ENCODE results near the gene LRRN2. TPM values are rescaled to one million over a fixed set of nuclear protein-coding genes. Genes with fewer than 3 reads are reported as not detected.

The LRRN2 gene
- total RNA-seq, 1 experiment from 2014 or later: 5.8 TPM

DNA sequence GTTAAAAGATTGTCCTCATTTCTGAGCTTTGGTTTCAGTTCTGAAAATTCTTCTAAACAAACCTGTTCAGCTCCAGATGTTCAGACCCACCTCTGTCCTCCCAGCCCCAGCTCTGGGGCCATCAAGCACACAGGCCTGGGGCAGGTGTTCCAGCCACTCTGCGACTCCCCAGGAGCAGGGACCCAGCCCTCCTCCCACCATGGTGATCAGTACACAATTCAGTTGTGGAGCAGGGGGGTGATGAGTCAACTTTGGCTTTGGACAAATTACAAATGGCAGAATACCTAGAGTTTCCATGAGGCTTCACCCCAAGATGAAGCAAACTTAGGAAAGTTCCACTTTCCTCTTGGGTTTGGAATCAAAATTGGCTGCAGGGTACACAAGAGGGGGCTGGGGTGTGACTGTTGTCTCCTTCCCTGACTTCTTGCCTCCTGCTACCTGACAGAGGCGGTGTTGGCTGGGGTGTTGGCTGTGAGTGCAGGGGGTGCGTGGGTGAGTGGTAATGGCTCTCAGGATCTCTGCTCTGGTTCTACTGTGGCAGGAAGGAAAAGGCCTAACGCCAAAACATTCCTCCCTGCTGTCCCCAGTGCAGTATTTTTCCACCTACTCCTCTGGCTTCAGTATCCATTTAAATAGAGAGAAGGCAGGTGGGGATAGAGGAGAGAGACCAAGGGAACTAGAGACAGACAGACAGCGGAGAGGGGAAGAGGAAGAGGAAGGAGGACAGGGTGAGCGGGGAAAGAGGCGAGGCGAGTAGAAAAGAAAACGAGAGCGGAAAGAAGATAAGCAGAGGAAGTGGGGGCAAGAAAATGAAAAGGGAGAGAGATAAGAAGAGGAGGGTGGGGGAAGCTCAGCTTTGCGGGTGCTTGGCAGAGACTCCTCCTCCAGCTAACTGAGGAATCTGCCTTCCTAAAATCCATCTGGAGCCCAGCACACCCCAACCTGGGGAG is 20.6 kb upstream of the LRRN2 start:
- no peaks in the 10 kb centered on the region for H3K79me1 ChIP-seq (ENCODE audit: insufficient read depth, low read depth, low read length, poor library complexity, severe bottlenecking)
- peak overlapping the region; percentile 85; the same call in 1 of the 2 replicates for H3K14ac ChIP-seq (ENCODE audit: insufficient read depth, low read length)
- H3T11ph ChIP-seq (ENCODE audit: low read length): no peak overlapping the region
- H3K9ac ChIP-seq (ENCODE audit: extremely low read depth, insufficient read length, low read length): no peak overlapping the region
- no peak overlapping the region for H4K8ac ChIP-seq (replicated peaks; ENCODE audit: insufficient read length, low read depth, low read length)
- H3K36me3 Mint-ChIP-seq (ENCODE audit: insufficient read depth in 1 of 3, low read depth in 3 of 3): peaks cover 0 to 2% (median 0%) of the 10 kb centered on the region in 3 experiments; a peak in 1 of 7 replicates
- H2BK15ac ChIP-seq (ENCODE audit: low read depth, low read length): no peak overlapping the region
- H3K4me3 Mint-ChIP-seq: peak overlapping the region; percentile 42 to 48; a peak in 4 of 5 replicates
- H3K23me2 ChIP-seq (ENCODE audit: insufficient read length, low read depth, low read length, poor library complexity, severe bottlenecking): no peaks in the 10 kb centered on the region
- no peak overlapping the region for H2BK120ac ChIP-seq (ENCODE audit: low read depth, low read length, poor library complexity, severe bottlenecking)
- no peak overlapping the region for H2AK5ac ChIP-seq (ENCODE audit: insufficient read length, low read length)
- H4K5ac ChIP-seq (ENCODE audit: insufficient read length, low read depth, low read length): no peak overlapping the region
- peak overlapping the region in 2 of 3 experiments; percentile 73 to 85; a peak in 4 of 7 replicates for H3K27ac Mint-ChIP-seq
- no peaks in the 10 kb centered on the region for H4K20me1 ChIP-seq (ENCODE audit: control insufficient read depth, insufficient read depth, insufficient read length)
- TF ChIP-seq, protein P1, sequence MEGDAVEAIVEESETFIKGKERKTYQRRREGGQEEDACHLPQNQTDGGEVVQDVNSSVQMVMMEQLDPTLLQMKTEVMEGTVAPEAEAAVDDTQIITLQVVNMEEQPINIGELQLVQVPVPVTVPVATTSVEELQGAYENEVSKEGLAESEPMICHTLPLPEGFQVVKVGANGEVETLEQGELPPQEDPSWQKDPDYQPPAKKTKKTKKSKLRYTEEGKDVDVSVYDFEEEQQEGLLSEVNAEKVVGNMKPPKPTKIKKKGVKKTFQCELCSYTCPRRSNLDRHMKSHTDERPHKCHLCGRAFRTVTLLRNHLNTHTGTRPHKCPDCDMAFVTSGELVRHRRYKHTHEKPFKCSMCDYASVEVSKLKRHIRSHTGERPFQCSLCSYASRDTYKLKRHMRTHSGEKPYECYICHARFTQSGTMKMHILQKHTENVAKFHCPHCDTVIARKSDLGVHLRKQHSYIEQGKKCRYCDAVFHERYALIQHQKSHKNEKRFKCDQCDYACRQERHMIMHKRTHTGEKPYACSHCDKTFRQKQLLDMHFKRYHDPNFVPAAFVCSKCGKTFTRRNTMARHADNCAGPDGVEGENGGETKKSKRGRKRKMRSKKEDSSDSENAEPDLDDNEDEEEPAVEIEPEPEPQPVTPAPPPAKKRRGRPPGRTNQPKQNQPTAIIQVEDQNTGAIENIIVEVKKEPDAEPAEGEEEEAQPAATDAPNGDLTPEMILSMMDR (conservative IDR thresholded peaks at IDR 0.05): no peak
- H3K9me3 Mint-ChIP-seq: peaks cover 2 to 11% of the 10 kb centered on the region in 2 experiments; a peak in 2 of 5 replicates
- no peaks in the 10 kb centered on the region for H3K9me3 ChIP-seq (ENCODE audit: control insufficient read depth, low read depth, low read length)
- H2AFZ ChIP-seq (ENCODE audit: low read length): no peak overlapping the region
- no peak overlapping the region for H4K91ac ChIP-seq (ENCODE audit: insufficient read length, low read depth, low read length)
- H3K4ac ChIP-seq (ENCODE audit: low read depth, low read length): no peak overlapping the region
- WGBS (ENCODE audit: extremely low coverage, insufficient read length, low lambda C conversion rate): no CpG with 5 or more reads among the region's 11 CpGs
- no peak overlapping the region for H3K27ac ChIP-seq (ENCODE audit: insufficient read length, low read depth, low read length)
- no peak overlapping the region for H2BK20ac ChIP-seq (ENCODE audit: low read depth, low read length, poor library complexity, severe bottlenecking)
- peaks cover 34% of the 10 kb centered on the region for H3K4me1 ChIP-seq (ENCODE audit: insufficient read depth, low read length)
- H3K56ac ChIP-seq (ENCODE audit: insufficient read length, low read depth, low read length): no peak overlapping the region
- peak overlapping the region; percentile 77 for H3K18ac ChIP-seq (ENCODE audit: insufficient read length, low read depth, low read length)
- peaks cover 92% of the 10 kb centered on the region for H3K27me3 Mint-ChIP-seq (ENCODE audit: low read depth)
- peaks cover 52 to 54% of the 10 kb centered on the region in 2 experiments for H3K4me1 Mint-ChIP-seq
- H2BK12ac ChIP-seq (ENCODE audit: insufficient read length, low read depth, low read length): no peak overlapping the region
- no peak overlapping the region for H3K23ac ChIP-seq (ENCODE audit: insufficient read length, low read depth, low read length)
- no peak overlapping the region for H3K4me2 ChIP-seq (ENCODE audit: insufficient read depth, insufficient read length, low read length)
- no peak for DNase-seq
- H3K79me2 ChIP-seq (ENCODE audit: insufficient read depth, low read length): no peaks in the 10 kb centered on the region
- H3K27me3 ChIP-seq (ENCODE audit: insufficient read depth, low read length): peaks cover 17% of the 10 kb centered on the region; the same call in 1 of the 2 replicates
- H2BK5ac ChIP-seq (ENCODE audit: insufficient read length, low read length): no peak overlapping the region
